NCI-H2227 (cell line): ENCODE data around the gene ARHGAP26.

Experiments used
- DNase-seq: peaks from one replicate; lab custom pipeline; 2025; ENCODE audit not compliant: unreplicated experiment; lab: John Stamatoyannopoulos, UW

ARHGAP26 gene

GRCh38 chr5:143152445-143152844, 382.3 kb downstream of the ARHGAP26 start:
- no peak for DNase-seq

DNA sequence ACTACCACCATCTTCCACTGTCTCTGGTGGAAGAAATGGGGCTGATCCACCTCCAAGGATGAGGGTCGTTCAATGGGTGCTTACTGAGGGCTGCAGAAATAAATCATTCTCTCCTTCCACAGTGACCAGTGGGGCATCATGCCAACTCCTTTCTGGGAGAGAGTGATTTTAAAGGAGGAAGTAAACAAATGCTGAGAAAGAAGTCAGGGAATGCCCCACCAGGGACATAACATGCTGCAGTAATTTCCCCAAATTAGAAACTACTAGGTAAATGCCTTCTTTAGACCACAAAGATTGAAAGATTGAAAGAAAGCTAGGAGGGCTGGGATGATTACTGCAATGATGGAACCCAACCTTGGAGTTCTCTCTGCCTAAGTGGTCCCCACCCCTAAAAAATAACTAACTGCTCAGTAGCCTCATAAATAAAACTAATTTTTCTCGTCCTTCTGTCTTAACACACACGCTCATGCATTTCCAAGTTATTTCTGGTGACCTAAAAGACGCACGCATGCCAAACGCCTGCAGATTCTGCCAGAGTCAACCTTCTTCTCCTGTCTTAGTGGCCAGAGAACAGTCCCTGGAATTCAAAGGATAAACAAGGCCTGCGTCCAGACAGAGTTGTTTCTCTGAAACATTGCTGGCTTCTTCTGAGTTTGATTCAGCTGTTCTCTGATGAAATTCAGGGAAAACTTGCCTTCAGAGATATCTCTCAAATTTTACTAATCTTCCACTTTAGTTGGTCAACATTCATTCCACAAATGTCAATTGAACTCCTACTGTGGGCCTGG, 383.3 kb downstream of the ARHGAP26 start:
- DNase-seq: no peak

DNA sequence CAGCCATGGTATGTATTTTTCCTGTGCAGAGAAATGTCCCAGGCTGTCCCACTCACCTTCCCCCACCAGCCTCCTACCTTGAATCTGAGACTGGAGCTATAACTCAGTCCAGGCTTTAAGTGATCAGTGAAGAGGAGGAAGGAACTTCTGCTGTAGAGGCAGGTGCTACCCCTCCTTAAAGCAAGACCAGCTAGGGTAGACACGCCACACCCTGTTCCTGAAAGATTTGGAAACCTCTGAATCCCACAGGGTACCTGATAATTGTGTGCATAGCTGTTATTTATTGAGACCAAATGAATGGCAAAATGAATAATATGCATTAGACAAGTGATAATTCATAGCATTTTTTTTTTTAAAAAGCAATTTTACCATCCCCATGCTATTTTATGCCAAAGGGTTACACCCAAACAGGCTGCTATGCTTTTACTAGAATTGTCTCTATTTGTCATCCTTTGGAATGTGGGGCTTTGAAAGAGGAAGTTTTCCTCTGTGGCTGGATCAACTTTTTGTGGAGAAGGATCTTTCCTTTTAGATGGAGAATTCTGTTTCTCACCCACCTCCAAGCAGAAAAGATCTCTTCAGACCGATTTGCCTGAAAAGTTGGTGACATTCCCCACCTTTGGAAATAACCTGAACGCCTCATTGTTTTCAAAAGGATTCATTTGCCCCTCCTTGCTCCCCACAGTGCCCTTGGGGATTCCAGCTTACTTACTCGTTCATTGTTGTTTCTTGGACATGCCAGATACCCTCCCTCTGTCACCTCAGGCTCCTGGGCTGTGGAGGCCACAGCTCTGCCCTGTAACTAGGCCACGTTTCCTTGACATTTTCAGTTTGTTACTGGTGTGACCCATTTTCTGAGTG, 384.6 kb downstream of the ARHGAP26 start:
- no peak for DNase-seq

DNA sequence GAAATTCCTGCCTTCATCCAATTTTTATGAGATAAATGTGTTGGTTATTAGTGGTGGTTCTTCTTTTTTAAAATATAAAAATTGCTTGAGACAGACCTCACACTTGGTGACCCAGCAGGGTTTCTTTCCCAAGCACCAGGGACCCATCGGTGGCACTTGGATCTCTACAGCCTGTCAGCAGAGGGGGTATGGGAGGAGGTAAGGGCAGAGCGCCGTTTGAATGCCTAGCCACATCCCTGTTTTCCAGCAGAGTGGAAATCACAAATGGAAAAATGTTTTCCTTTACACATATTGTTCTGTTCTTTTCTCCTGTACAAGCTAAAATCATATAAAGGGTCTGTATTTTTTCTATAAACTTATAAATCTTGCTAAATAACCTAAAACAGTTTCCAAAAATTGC, 385.3 kb downstream of the ARHGAP26 start:
- DNase-seq: no peak

DNA sequence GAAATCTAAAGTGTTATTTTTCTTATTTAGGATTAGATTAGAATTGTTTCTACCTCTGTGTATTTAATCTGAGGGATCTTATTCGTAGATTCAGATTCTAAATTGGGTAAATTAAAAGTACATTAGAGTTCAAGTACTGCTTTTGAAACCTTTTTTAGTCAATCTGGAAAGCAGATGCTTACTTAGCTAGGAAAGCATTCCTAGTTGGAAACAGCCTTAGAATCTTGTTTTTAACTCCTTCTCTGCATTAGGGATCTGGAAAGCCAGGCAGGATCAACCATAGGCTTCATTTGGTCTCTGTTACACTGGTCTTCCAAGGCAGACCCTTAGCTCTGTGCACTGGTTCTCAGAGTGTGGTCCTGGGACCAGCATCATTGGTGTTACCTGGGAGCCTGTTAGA, 385.9 kb downstream of the ARHGAP26 start:
- no peak for DNase-seq

DNA sequence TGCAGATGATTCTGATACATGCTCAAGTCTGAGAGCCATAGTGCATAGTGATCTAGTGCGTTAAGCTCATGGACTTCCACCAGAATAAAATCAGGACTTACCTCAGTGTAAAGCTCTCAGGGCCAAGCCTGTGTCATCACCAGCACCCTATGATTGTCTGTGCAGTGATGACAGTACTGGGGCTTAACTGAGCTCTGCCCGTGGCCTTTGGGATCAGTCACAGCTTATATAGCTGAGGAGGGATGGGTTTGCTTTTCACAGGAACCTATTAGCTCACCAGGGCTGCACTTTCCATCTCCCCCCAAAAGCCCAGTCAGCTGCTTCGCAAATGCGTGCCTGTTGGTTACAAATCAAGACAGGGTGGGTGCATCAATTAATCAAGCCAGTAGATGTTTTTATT, 386.4 kb downstream of the ARHGAP26 start:
- DNase-seq: no peak

- no peak for DNase-seq
Measured at GRCh38 chr5:143159031-143159430, 388.9 kb downstream of the ARHGAP26 start.

DNA sequence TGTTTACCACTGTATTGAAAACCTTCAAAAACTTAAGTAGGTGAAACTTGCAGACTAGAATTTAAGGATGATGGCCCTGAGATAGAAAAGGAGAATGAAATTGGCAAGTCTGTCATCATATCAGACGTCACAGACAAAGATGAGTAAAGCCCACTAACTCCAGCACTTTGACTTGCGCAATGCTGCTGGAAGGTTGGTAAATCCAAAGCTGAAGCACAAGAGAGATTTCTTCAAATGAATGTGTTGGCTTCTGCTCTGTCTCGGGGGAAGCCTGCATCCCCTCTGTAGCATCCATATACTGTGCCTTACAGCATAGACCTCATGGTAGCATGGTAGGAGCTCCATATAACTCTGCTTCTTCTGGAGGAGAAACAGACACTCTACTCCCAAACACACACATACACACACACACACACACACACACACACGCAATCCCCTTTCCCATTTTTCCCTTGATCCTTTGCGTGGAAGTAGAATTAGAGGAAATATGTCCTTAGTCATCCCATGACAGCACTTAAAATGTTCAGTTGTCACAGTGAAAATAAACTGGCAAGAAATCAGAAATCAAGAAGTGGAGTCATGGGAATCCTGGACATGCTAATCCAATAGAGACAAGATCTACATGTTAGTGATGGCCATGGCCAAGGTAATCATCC, 391.8 kb downstream of the ARHGAP26 start:
- no peak for DNase-seq

GRCh38 chr5:143162810-143163209, 392.6 kb downstream of the ARHGAP26 start:
- no peak for DNase-seq

GRCh38 chr5:143164557-143164956, 394.4 kb downstream of the ARHGAP26 start:
- no peak for DNase-seq

GRCh38 chr5:143165049-143165880, 395.1 kb downstream of the ARHGAP26 start:
- DNase-seq: no peak

DNA sequence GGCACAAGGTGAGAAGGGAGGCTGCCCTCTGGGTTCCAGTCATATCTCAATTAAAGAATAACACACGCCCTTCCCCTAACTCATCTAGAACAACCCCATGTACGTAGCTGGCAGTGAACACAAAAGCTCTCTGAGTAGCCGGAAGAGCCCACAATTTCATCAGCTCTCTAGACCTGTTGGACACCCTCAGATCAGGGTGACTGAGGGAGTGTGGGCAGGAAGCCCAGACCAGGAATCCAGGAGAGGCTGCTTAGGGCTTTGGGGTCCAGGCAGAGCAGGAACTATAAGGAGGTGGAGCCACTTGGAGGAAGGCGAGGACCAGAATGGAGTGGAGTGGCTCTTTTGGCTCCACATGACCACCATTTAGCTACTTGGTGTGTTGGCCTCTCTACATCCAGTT, 395.9 kb downstream of the ARHGAP26 start:
- DNase-seq: no peak

GRCh38 chr5:143166661-143167420, 396.7 kb downstream of the ARHGAP26 start:
- DNase-seq: no peak

GRCh38 chr5:143168171-143168741, 398.1 kb downstream of the ARHGAP26 start:
- DNase-seq: no peak

DNA sequence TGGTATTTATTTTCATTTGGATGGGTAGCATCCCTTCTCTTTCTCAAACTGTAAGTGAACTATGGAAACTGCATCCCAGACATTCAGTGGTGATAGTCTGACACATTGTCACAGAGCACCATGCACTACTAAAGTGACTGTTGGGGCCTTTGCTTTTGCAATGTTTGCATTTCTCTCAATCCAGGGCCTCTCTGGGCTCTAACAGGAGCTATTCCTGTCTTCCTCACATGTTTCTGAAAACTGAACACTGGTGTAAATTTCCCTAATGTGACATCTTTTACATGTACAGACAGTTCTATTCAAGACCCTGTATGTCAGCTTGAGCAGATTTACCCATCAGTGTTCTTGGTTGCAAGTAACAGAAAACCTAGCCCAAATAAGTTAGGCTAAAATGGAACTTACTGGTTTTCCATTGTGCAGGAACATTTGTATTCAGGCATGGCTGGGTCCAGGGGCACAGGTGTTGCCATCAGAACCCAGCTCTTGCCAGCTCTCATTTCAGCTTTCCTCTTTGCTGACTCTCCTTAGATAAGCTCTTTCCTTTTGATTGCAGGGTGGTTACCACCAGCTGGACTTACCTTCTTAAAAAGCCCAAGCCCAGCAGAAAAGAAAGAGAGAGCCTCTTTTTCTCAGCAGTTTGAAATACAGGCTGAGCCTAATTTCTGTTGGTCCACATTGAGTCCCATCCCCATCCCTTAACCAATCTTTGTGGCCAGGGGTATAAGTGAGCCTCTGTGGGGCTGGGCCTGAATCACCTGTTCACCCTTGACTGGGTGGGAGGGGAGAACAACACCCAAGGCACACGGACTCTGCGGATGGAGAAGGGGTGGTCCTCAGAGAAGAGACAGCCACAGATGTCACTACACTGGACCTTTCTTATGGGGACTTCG, 399.0 kb downstream of the ARHGAP26 start:
- no peak for DNase-seq

DNA sequence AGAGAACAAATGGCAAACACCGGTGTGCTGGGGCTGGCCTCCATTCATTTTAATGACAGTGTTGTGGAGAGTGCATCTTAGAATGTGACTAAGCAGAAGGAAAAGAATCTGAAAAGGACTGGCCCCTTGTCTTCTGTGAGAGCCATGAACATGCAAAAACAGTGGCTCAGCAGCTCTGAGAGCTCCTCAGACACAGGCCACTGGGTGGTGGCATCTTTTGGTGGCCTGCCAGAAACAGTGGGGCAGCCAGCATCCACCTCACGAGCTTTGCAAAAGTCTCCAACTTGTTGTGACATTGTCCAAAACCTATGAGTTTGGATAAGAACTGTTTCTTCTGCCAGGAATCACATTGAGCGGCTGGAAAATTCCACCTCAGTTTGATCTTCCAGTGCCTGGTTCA, 399.9 kb downstream of the ARHGAP26 start:
- no peak for DNase-seq

GRCh38 chr5:143170977-143171376, 400.8 kb downstream of the ARHGAP26 start:
- no peak for DNase-seq

DNA sequence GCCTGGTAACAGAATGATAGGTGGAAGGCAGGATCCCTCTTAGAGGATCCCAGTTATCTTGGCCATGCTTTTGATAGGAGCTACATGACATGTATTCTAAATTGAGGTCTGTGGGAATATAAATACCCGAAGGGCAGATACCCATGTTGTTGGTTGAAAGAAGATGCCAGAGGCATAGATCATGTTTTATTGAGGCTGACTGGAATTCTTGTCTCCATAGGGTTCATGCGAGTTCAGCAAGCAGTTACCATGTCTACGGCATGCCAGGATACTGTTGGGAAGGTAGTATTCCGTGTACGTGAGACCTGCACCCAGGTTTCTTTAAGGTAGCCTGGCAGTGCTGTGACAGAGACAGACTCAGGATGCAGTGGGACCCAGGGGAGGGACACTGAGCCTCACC, 402.6 kb downstream of the ARHGAP26 start:
- no peak for DNase-seq
